Measurements from ENCODE around the gene LMAN1L. TPM values are rescaled to one million over a fixed set of nuclear protein-coding genes. Genes with fewer than 3 reads are reported as not detected.

Gene LMAN1L
- under 1 TPM in 1 of 4 donors, not detected in 3; 0.10 TPM for polyA plus RNA-seq (ENCODE audit: insufficient read length in 4 of 4)

- DNase-seq (ENCODE audit: low read depth in 4 of 4, low spot score in 3 of 4) = no peak
These were observed at the start of gene LMAN1L for GRCh38 chr15:74812533-74812932. TSS of gene LMAN1L (plus strand) at chr15:74812835. CDS start at chr15:74812855, 20 bp downstream.

DNA sequence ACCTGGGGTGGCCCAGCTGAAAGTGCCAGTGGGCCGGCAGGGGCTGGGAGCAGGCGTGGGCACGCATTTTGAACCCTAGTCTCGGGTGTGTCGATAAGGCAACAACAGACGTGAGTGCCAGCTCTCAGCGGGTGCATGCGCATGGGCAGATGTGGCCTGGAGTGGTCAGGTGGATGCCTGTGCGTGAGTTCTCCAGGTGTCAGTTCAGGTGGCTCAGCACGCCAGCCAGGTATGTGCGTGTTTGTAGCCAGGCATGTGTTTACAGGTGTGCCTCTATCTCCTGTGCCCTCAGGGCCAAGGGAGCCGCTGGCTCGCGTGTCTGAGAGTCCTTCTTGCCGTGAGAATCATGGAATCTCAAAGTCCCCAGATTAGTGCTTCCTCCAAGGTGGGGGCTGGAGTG lies 49.2 kb upstream of the LMAN1L start:
- no peak for DNase-seq (ENCODE audit: low read depth in 4 of 4, low spot score in 3 of 4)

GRCh38 chr15:74767167-74768098 lies 45.2 kb upstream of the LMAN1L start:
- no peak for DNase-seq (ENCODE audit: low read depth in 4 of 4, low spot score in 3 of 4)

- no peak for DNase-seq (ENCODE audit: low read depth in 4 of 4, low spot score in 3 of 4)
These were observed 44.4 kb upstream of the LMAN1L start for GRCh38 chr15:74768099-74768770.

DNA sequence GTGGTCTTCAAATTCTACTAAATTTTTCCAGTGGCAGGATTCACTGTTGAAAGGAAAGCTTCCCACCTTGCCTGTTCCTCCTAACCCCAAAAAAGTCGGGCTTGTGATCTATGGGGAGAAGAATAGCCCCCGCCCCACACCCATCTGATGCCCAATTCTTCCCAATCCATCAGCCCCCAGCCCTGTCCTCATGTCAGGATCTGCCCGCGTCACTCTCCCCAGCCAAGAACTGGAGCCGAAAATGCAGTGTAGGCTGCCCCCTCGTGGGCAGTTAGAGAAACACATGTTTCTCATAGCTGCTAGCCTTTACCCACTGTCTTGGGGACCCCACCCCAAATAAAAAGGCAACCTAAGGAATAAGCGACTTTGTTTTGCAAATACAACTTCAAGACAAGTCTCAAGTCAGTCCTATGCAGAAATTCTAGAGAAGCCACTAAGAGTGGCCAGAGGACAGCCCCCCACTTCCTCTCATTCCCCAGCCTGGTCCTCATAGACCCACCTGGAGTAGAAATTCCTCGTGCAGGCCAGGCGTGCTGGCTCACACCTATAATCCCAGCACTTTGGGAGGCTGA lies 43.8 kb upstream of the LMAN1L start:
- no peak for DNase-seq (ENCODE audit: low read depth in 4 of 4, low spot score in 3 of 4)

GRCh38 chr15:74769463-74770025 lies 43.1 kb upstream of the LMAN1L start:
- DNase-seq (ENCODE audit: low read depth in 4 of 4, low spot score in 3 of 4) = no peak

- no peak for DNase-seq (ENCODE audit: low read depth in 4 of 4, low spot score in 3 of 4)
These were observed 42.3 kb upstream of the LMAN1L start for GRCh38 chr15:74770211-74770903.

- no peak for DNase-seq (ENCODE audit: low read depth in 4 of 4, low spot score in 3 of 4)
These were observed 39.3 kb upstream of the LMAN1L start for GRCh38 chr15:74773329-74773728.

- no peak for DNase-seq (ENCODE audit: low read depth in 4 of 4, low spot score in 3 of 4)
These were observed 38.8 kb upstream of the LMAN1L start for GRCh38 chr15:74773731-74774252.

- no peak for DNase-seq (ENCODE audit: low read depth in 4 of 4, low spot score in 3 of 4)
These were observed 37.5 kb upstream of the LMAN1L start for GRCh38 chr15:74775132-74775562.

- no peak for DNase-seq (ENCODE audit: low read depth in 4 of 4, low spot score in 3 of 4)
These were observed 36.7 kb upstream of the LMAN1L start for GRCh38 chr15:74775894-74776293.

DNA sequence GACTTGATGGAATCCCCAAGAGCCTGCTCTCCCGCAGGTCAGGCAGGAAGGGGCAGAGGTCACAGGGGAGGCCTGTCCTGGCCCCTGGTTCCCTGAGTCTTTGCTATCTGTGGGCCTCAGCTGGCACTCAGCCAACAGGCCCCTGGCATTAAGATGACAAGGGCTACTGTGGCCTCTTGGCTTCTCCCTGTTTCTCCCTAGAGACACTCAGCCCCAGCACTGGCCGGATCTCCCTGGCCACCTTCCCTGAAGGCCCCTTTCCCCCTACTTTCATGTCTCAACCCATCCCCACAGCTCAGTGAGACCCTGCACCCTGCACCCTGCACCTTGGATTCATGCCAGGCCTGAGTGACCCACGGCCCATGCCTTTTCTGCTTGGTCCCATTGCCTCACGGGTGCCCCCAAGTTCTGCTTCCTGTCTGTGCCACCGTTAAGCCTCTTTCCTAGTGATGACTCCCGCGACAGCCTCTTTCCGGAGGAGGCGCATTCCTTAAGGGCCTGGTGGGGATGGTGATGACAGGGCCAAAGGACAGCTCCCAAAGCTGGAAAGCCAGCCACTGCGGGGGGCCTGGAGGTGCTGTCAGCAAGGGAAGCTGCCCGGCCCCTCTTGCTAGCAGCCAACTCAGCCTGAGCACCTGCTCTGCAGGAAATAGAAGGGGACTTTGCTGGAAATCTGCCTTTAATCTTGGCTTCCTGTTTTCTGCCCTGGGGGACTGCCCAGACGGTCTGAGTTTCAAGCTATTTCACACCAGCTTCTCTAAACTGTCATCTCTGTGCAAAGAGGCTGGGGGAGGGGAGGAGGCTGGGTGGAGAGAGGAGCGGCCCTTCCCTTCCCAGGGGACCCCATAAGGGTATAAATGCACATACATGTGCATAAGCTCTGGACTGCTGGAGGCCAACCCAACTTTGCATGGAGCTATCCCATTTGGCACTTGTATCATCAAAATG lies 35.5 kb upstream of the LMAN1L start:
- no peak for DNase-seq (ENCODE audit: low read depth in 4 of 4, low spot score in 3 of 4)

- DNase-seq (ENCODE audit: low read depth in 4 of 4, low spot score in 3 of 4) = no peak
These were observed 34.7 kb upstream of the LMAN1L start for GRCh38 chr15:74777769-74778598.

DNA sequence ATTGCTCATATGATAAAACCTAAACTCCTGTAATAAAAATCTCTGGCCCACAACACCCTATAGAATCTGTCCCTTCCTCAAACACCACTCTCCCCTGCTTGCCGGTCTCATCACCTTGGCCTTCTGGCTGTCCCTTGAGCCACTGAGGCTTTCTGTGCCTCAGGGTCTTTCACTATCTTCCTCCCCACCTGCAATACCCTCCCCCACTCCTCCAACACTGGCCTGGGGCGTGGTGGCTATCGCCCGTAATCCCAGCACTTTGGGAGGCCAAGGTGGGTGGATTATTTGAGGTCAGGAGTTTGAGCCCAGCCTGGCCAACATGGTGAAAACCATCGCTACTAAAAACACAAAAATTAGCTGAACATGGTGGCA lies 34.0 kb upstream of the LMAN1L start:
- DNase-seq (ENCODE audit: low read depth in 4 of 4, low spot score in 3 of 4) = no peak

- no peak for DNase-seq (ENCODE audit: low read depth in 4 of 4, low spot score in 3 of 4)
These were observed 33.4 kb upstream of the LMAN1L start for GRCh38 chr15:74779162-74779648.

DNA sequence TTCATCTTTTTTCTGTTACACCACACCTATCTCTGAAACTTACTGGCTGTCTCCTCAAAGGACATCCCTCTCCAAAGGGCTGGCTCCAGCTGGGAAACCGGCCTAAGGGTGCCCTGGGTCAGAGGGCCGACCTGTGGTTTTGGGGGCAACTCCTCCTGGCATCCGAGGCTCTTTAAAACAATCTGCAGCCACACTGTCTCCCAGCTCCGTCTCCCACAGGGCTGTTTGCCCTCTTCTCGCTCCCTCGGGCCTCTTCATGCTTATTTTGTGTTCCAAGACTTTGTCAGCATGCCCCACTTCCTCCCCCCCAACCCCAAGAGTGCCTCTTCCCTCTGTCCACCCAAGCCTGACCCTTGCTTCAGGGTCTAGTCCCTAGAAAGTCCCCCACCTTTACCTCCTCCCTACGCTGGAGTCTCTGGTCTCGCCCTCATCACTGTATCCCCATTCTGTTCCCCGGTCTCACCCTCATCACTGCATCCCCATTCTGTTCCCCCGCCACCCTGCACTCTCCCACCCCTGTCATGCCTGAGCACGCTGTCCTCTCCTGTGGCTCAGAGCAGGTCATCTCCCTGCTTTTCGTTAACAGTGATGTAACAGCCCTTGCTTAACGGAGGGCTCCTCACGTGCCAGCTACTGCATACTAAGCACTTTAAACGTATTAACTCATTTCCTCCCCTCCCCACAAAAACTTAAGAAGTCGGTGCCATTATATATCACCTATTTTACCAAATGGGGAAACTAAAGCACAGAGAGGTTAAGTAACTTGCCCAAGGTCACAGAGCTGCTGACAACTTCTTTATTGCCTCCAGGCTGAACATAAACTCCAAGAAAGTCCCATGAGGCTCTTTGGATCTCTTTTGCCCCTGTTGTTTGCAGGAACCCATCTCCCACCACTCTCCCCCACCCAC lies 31.9 kb upstream of the LMAN1L start:
- DNase-seq (ENCODE audit: low read depth in 4 of 4, low spot score in 3 of 4) = no peak
